DOHH2 (cell line): ENCODE measurements around the gene MOB4.

Source experiments
- CTCF ChIP-seq: fragments of 200-600 bp; sonication (generic); IDR thresholded peaks from one replicate; pipeline ENCODE4 v1.5.1; 2014; ENCODE audit warnings: antibody characterized with exemption, mild to moderate bottlenecking, low read depth, low read length; ENCODE audit not compliant: poor library complexity, severe bottlenecking
- EZH2phosphoT487 ChIP-seq: fragments of 200-600 bp; sonication (generic); IDR thresholded peaks from 2 replicates; pipeline ENCODE4 v1.6.1; 2017; ENCODE audit warnings: borderline replicate concordance, mild to moderate bottlenecking, antibody characterized with exemption, low read length, moderate library complexity, mixed read lengths

GRCh38 chr2:197513915-197514314, 2.0 kb upstream of the MOB4 start:
- TF ChIP-seq CTCF, result no peak
- no peak for TF ChIP-seq EZH2phosphoT487
